ENCODE data around the gene ZPLD1. TPM values are rescaled to one million over a fixed set of nuclear protein-coding genes. Genes with fewer than 3 reads are reported as not detected.

The ZPLD1 gene
- total RNA-seq, 1 donor from 2014 or later, result 0.59 TPM

GRCh38 chr3:102466001-102466400 lies 31.2 kb downstream of the ZPLD1 start:
- peak; percentile 16 for DNase-seq (ENCODE audit: low read depth)

- DNase-seq (ENCODE audit: low read depth), result no peak
Measured at GRCh38 chr3:102470066-102470465, 35.3 kb downstream of the ZPLD1 start.

GRCh38 chr3:102471001-102471400 lies 36.2 kb downstream of the ZPLD1 start:
- DNase-seq (ENCODE audit: low read depth), result no peak

GRCh38 chr3:102471491-102471890 lies 36.7 kb downstream of the ZPLD1 start:
- no peak for DNase-seq (ENCODE audit: low read depth)

GRCh38 chr3:102473648-102474047 lies 38.8 kb downstream of the ZPLD1 start:
- no peak for DNase-seq (ENCODE audit: low read depth)

- no peak for DNase-seq (ENCODE audit: low read depth)
Measured at GRCh38 chr3:102474207-102474606, 39.4 kb downstream of the ZPLD1 start.

- no peak for DNase-seq (ENCODE audit: low read depth)
Measured at GRCh38 chr3:102476198-102476597, 41.4 kb downstream of the ZPLD1 start.

GRCh38 chr3:102478160-102478559 lies 43.3 kb downstream of the ZPLD1 start:
- DNase-seq (ENCODE audit: low read depth), result no peak

- DNase-seq (ENCODE audit: low read depth), result no peak
Measured at GRCh38 chr3:102480139-102480538, 45.3 kb downstream of the ZPLD1 start.

GRCh38 chr3:102481050-102481449 lies 46.2 kb downstream of the ZPLD1 start:
- DNase-seq (ENCODE audit: low read depth), result no peak

GRCh38 chr3:102483556-102483955 lies 48.7 kb downstream of the ZPLD1 start:
- no peak for DNase-seq (ENCODE audit: low read depth)

- DNase-seq (ENCODE audit: low read depth), result no peak
Measured at GRCh38 chr3:102484363-102484762, 49.5 kb downstream of the ZPLD1 start.

GRCh38 chr3:102485701-102486100 lies 50.9 kb downstream of the ZPLD1 start:
- DNase-seq (ENCODE audit: low read depth), result no peak

GRCh38 chr3:102488331-102488730 lies 53.5 kb downstream of the ZPLD1 start:
- DNase-seq (ENCODE audit: low read depth), result peak; percentile 35

GRCh38 chr3:102492300-102492699 lies 57.5 kb downstream of the ZPLD1 start:
- no peak for DNase-seq (ENCODE audit: low read depth)

- no peak for DNase-seq (ENCODE audit: low read depth)
Measured at GRCh38 chr3:102497571-102497970, 62.8 kb downstream of the ZPLD1 start.

- DNase-seq (ENCODE audit: low read depth), result no peak
Measured at GRCh38 chr3:102505542-102505941, 70.7 kb downstream of the ZPLD1 start.

GRCh38 chr3:102510663-102511062 lies 75.8 kb downstream of the ZPLD1 start:
- no peak for DNase-seq (ENCODE audit: low read depth)

GRCh38 chr3:102511168-102511567 lies 76.4 kb downstream of the ZPLD1 start:
- no peak for DNase-seq (ENCODE audit: low read depth)

- no peak for DNase-seq (ENCODE audit: low read depth)
Measured at GRCh38 chr3:102511639-102512038, 76.8 kb downstream of the ZPLD1 start.

- DNase-seq (ENCODE audit: low read depth), result no peak
Measured at GRCh38 chr3:102512734-102513504, 78.1 kb downstream of the ZPLD1 start.

- DNase-seq (ENCODE audit: low read depth), result no peak
Measured at GRCh38 chr3:102514241-102514640, 79.4 kb downstream of the ZPLD1 start.

GRCh38 chr3:102521246-102521645 lies 86.4 kb downstream of the ZPLD1 start:
- DNase-seq (ENCODE audit: low read depth), result no peak
